K562 (cell line): Measurements from ENCODE around the gene LTBP1. TPM values are rescaled to one million over a fixed set of nuclear protein-coding genes. Genes with fewer than 3 reads are reported as not detected.

Experiments used
- ATAC-seq: fragments of 200-7000 bp; cut with Tn5 transposase; 3 replicates; pipeline ENCODE4 v1.9.1; 2020; ENCODE audit warnings: moderate library complexity
- BruUV-seq: library from RNA; stranded (reverse); fragments of 400-500 nt; replicated peaks from 2 replicates; lab custom pipeline; 2021; lab: Mats Ljungman, UMichigan
- CTCF ChIA-PET: fragments of 300-600 bp; formaldehyde crosslinking; extraction: SDS; loops from one replicate; lab custom pipeline; 2021; ENCODE audit warnings: low intra/inter-chr PET ratio; lab: Yijun Ruan, JAX
- POLR2A ChIA-PET: fragments of 300-600, 350-650 bp; sonication (Branson Sonifier 250); formaldehyde crosslinking; extraction: SDS; loops from one replicate; lab custom pipeline; 2021; ENCODE audit warnings: antibody characterized with exemption, inconsistent platforms; lab: Yijun Ruan, JAX
- DNase-seq, 4 experiments: peaks; one replicate each; pipeline versions ENCODE4 v3.0.0 to v3.0.0-alpha.2; 2011 to 2018; ENCODE audit warnings: low spot score in 3 of 4, mixed read lengths in 3 of 4; ENCODE audit errors: extremely low read depth in 1 of 4
- FAIRE-seq: peaks from 2 replicates; lab custom pipeline; 2011; peaks lifted over from hg19 to GRCh38; lab: Jason Lieb, UNC
- H2AFZ ChIP-seq: 2 replicates; pipeline ENCODE4 v1.6.0; 2011; ENCODE audit warnings: low read depth, low read length, control low read depth, inconsistent platforms
- H3K27ac ChIP-seq: fragments of 200-600 bp; 3 replicates; pipeline ENCODE4 v1.8.0; 2011; ENCODE audit warnings: low read depth, mild to moderate bottlenecking, control low read depth, inconsistent platforms, low read length, moderate library complexity, mixed read lengths; ENCODE audit errors: extremely low read depth
- H3K27me3 ChIP-seq, 2 experiments: fragments of 300-600 bp in 1 of 2; 2 replicates in 1 of 2; 3 replicates in 1 of 2; pipeline versions ENCODE4 v1.6.0 to v1.8.0; 2011; ENCODE audit warnings: inconsistent platforms in 2 of 2, low read length in 2 of 2, mild to moderate bottlenecking in 1 of 2, mixed read lengths in 1 of 2, moderate library complexity in 1 of 2; ENCODE audit not compliant: control insufficient read depth in 2 of 2, insufficient read depth in 2 of 2
- H3K36me3 ChIP-seq: fragments of 300-600 bp; 3 replicates; pipeline ENCODE4 v1.8.0; 2011; ENCODE audit warnings: mild to moderate bottlenecking, low read length, inconsistent platforms; ENCODE audit not compliant: control insufficient read depth, insufficient read depth
- H3K4me1 ChIP-seq, 2 experiments: fragments of 200-600 bp in 1 of 2; replicated peaks in 1 of 2; 2 replicates in 1 of 2; 3 replicates in 1 of 2; pipeline versions ENCODE4 v1.5.1 to v1.8.0; 2011; ENCODE audit warnings: inconsistent platforms in 2 of 2, low read length in 2 of 2, mild to moderate bottlenecking in 1 of 2, mixed read lengths in 1 of 2, moderate library complexity in 1 of 2; ENCODE audit not compliant: control insufficient read depth in 2 of 2, insufficient read depth in 2 of 2
- H3K4me2 ChIP-seq: 2 replicates; pipeline ENCODE4 v1.6.1; 2011; ENCODE audit warnings: low read length, control low read depth, inconsistent platforms, mixed read lengths; ENCODE audit not compliant: insufficient read depth
- H3K4me3 ChIP-seq: fragments of 200-600 bp; sonication (generic), shearing (Covaris generic); 2 replicates; pipeline ENCODE4 v1.5.1; 2016; ENCODE audit warnings: control low read depth, inconsistent platforms
- H3K79me2 ChIP-seq: fragments of 200-600 bp; 3 replicates; pipeline ENCODE4 v1.8.0; 2011; ENCODE audit warnings: low read length, inconsistent platforms; ENCODE audit not compliant: control insufficient read depth, insufficient read depth
- H3K9ac ChIP-seq, 2 experiments: 2 replicates each; pipeline versions ENCODE4 v1.6.0 to v1.6.1; 2011; ENCODE audit warnings: low read depth in 2 of 2, low read length in 2 of 2, control low read depth in 1 of 2, inconsistent platforms in 1 of 2, mild to moderate bottlenecking in 1 of 2, mixed read lengths in 1 of 2; ENCODE audit not compliant: insufficient read depth in 1 of 2
- H3K9me1 ChIP-seq: one replicate; pipeline ENCODE4 v1.6.0; 2011; ENCODE audit warnings: inconsistent platforms, mild to moderate bottlenecking, low read length, moderate library complexity; ENCODE audit not compliant: control insufficient read depth, insufficient read depth
- H3K9me3 ChIP-seq: replicated peaks from 2 replicates; pipeline ENCODE4 v1.5.1; 2011; ENCODE audit warnings: low read depth, low read length, inconsistent platforms; ENCODE audit not compliant: control insufficient read depth, insufficient read depth
- H4K20me1 ChIP-seq: replicated peaks from 2 replicates; pipeline ENCODE4 v1.6.1; 2011; ENCODE audit warnings: low read length, inconsistent platforms, mixed read lengths; ENCODE audit not compliant: control insufficient read depth, insufficient read depth
- CBFA2T3 ChIP-seq: fragments of 450-650 bp; IDR thresholded peaks from 2 replicates; pipeline ENCODE4 v1.6.1; 2017
- CBX5 ChIP-seq: IDR thresholded peaks from 2 replicates; pipeline ENCODE4 v1.6.1; 2014; ENCODE audit warnings: low read depth, borderline replicate concordance
- DACH1 ChIP-seq: fragments of 450-650 bp; IDR thresholded peaks from 2 replicates; pipeline ENCODE4 v1.6.1; 2018; ENCODE audit not compliant: partially characterized antibody
- ELK1 ChIP-seq: sonication (generic); formaldehyde crosslinking; IDR thresholded peaks from 2 replicates; pipeline ENCODE4 v1.8.1; 2022; ENCODE audit warnings: missing genetic modification reagents
- PBX2 ChIP-seq, 2 experiments: IDR thresholded peaks in 1 of 2; conservative IDR thresholded peaks in 1 of 2; 2 replicates each; pipeline ENCODE4 v1.6.1; 2016; ENCODE audit warnings: low read depth in 2 of 2, mild to moderate bottlenecking in 1 of 2, missing compliant biosample characterization in 1 of 2, missing genetic modification characterization in 1 of 2, moderate library complexity in 1 of 2
- RBM14 ChIP-seq: fragments of 200-400 bp; formaldehyde crosslinking; IDR thresholded peaks from 2 replicates; pipeline ENCODE4 v1.6.1; 2018; ENCODE audit warnings: low read depth, mild to moderate bottlenecking, low read length, moderate library complexity, borderline replicate concordance; ENCODE audit not compliant: insufficient read depth
- TAF9B ChIP-seq: fragments of 450-650 bp; IDR thresholded peaks from 2 replicates; pipeline ENCODE4 v1.6.1; 2018; ENCODE audit warnings: mild to moderate bottlenecking; ENCODE audit not compliant: partially characterized antibody
- WGBS: fragments of 100-300 bp; shearing (Covaris generic); methylation state at CpG from one replicate; pipeline ENCODE4 v1.1.6; 2016; ENCODE audit warnings: low coverage, mixed read lengths; ENCODE audit not compliant: insufficient coverage; ENCODE audit errors: missing lambda C conversion rate; 5-methylcytosine and 5-hydroxymethylcytosine counted together
- in situ Hi-C: fragments of 300-500 bp; cut with MboI; formaldehyde crosslinking; loops from 4 replicates; pipeline ENCODE4 v1.15.0; 2018; ENCODE audit warnings: inconsistent platforms, mixed read lengths
- intact Hi-C: fragments of 100-400 bp; cut with micrococcal nuclease; formaldehyde crosslinking; loops from 2 replicates; pipeline ENCODE4 v1.14.2; 2022
- polyA plus RNA-seq, 8 experiments: library from polyadenylated mRNA; depleted of rRNA in 4 of 8; stranded (reverse) in 5 of 8; unstranded in 3 of 8; fragments of >200 nt; fragmentation: Nextera tagmentation in 2 of 8; fragmentation: Illumina TruSeq in 1 of 8; extraction: Ambion mirVana in 2 of 8; extraction: Trizol in 1 of 8; gene quantifications; 2 replicates each; pipeline versions ENCODE4 v1.2.1 to v1.2.3, GENCODE V29; 2011 to 2014; ENCODE audit warnings: inconsistent platforms in 1 of 8, missing spikeins in 1 of 8
- total RNA-seq, 7 experiments: library from RNA; depleted of rRNA in 6 of 7; stranded (reverse); fragments of >200 nt in 6 of 7; fragmentation: Illumina TruSeq in 2 of 7; extraction: Trizol in 2 of 7; gene quantifications; 2 replicates each; pipeline versions ENCODE4 v1.2.1 to v1.2.3, GENCODE V29; 2011 to 2021; ENCODE audit warnings: low replicate concordance in 1 of 7

The LTBP1 gene
- total and polyA plus RNA-seq, 9 of the 15 experiments (the other 6 are each of a cell fraction or from before 2014, with no cell fraction given) = 3.6 to 16.4 (median 8.5) TPM

GRCh38 chr2:33009249-33009648 lies 62.5 kb downstream of the LTBP1 start:
- H3K9me3 ChIP-seq = no peaks in the 10 kb centered on the region
- no peaks in the 10 kb centered on the region; a peak in 1 of 5 replicates for H3K27me3 ChIP-seq
- BruUV-seq = no TSS peak
- ATAC-seq (no peak), FAIRE-seq (no peak), DNase-seq (no peak)
- 40% methylated on average over 3 of the region's 3 CpGs for WGBS
- no peaks in the 10 kb centered on the region for H4K20me1 ChIP-seq
- H2AFZ ChIP-seq = no peak overlapping the region
- no peaks in the 10 kb centered on the region for H3K36me3 ChIP-seq
- intact Hi-C loops = loop anchor here (1.0 kb wide), 1 partner anchor 43 kb away; no protein-coding TSS in a partner anchor
- H3K4me3 ChIP-seq = no peak overlapping the region
- H3K9me1 ChIP-seq = no peaks in the 10 kb centered on the region
- no peak overlapping the region for H3K27ac ChIP-seq
- in situ Hi-C loops = no loop called here
- ChIA-PET CTCF (no interaction called here), POLR2A (interaction anchor here (0.6 kb wide), 1 partner anchor 396 kb away, joined by 3 read pairs; no protein-coding TSS in a partner anchor)
- H3K9ac ChIP-seq = no peak overlapping the region
- no peaks in the 10 kb centered on the region for H3K79me2 ChIP-seq
- H3K4me2 ChIP-seq = no peak overlapping the region
- no peak for TF ChIP-seq ELK1 (CRISPR knock-in tag)
- no peak for TF ChIP-seq TAF9B
- TF ChIP-seq CBX5 = no peak
- no peak for TF ChIP-seq RBM14
- TF ChIP-seq DACH1 = no peak
- no peaks in the 10 kb centered on the region; a peak in 3 of 5 replicates for H3K4me1 ChIP-seq

GRCh38 chr2:33011373-33011772 lies 64.6 kb downstream of the LTBP1 start:
- CTCF ChIA-PET = no interaction called here
- H3K9me3 ChIP-seq = no peaks in the 10 kb centered on the region
- H3K4me3 ChIP-seq = no peak overlapping the region
- no peak overlapping the region for H2AFZ ChIP-seq
- no peaks in the 10 kb centered on the region for H3K36me3 ChIP-seq
- no peak overlapping the region for H3K27ac ChIP-seq
- H3K27me3 ChIP-seq = no peaks in the 10 kb centered on the region; a peak in 1 of 5 replicates
- H4K20me1 ChIP-seq = no peaks in the 10 kb centered on the region
- TF ChIP-seq CBFA2T3 = no peak
- TF ChIP-seq PBX2 (CRISPR knock-in tag; IDR thresholded peaks at IDR 0.05; ENCODE audit: low read depth) = no peak
- TF ChIP-seq PBX2 (tag; conservative IDR thresholded peaks at IDR 0.05; ENCODE audit: low read depth) = no peak
- 41% methylated on average over 2 of the region's 2 CpGs for WGBS
- H3K9ac ChIP-seq = no peak overlapping the region
- FAIRE-seq (no peak), ATAC-seq (no peak), DNase-seq (no peak)
- BruUV-seq = no TSS peak
- H3K4me1 ChIP-seq = no peaks in the 10 kb centered on the region; a peak in 3 of 5 replicates
- intact Hi-C loops (no loop called here), in situ Hi-C loops (no loop called here)
- POLR2A ChIA-PET = no interaction called here
- no peaks in the 10 kb centered on the region for H3K79me2 ChIP-seq
- H3K4me2 ChIP-seq = no peak overlapping the region
- no peaks in the 10 kb centered on the region for H3K9me1 ChIP-seq
